HG03469 (cell line): Measurements from ENCODE around the gene PPHLN1.

ENCODE experiments used
- ATAC-seq: cut with Tn5 transposase; IDR thresholded peaks from one replicate; pipeline ENCODE4 v1.9.1; 2021; ENCODE audit warnings: mild to moderate bottlenecking, moderate library complexity, moderate number of reproducible peaks; ENCODE audit not compliant: unreplicated experiment

Gene PPHLN1

GRCh38 chr12:42474391-42474790 is 148.4 kb downstream of the PPHLN1 start:
- no peak for ATAC-seq

DNA sequence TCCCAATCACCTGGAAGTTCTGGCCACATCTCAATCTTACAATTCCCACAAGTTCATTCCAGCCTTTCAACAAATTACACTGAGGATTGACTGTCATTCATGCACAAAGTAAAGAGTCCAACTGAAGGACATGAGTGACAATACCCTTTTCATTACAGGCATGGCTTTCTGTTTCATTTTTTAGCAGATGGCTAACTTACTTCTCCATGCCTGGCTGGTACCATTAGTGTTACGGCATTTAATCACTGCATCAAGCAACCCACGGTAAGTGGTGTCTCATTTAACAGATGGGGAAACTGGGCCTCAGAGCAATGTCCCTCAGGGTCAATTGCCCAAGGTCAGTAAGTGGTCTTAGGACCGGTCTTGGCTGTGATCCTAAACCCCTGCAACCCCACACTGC is 149.1 kb downstream of the PPHLN1 start:
- ATAC-seq: peak; percentile 31

DNA sequence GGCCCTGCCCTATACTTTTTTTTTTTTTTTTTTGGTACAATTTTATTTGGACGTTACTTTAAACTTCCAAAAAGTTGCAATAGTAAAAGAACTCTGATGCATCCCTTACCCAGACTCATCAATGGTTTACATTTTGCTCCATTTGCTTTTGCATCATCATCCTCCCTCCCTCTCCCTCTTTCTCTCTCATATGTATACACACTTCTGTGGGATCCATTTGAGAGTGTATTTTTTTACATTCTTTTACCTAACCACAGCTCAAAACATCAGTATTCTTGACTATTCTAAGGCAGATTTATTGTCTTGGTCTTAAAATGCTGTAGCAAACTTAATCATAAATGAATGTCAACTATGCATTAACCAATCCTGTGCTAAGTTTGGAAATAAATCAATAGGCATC is 152.0 kb downstream of the PPHLN1 start:
- ATAC-seq: no peak

- no peak for ATAC-seq
Measured at GRCh38 chr12:42481368-42481767, 155.4 kb downstream of the PPHLN1 start.

DNA sequence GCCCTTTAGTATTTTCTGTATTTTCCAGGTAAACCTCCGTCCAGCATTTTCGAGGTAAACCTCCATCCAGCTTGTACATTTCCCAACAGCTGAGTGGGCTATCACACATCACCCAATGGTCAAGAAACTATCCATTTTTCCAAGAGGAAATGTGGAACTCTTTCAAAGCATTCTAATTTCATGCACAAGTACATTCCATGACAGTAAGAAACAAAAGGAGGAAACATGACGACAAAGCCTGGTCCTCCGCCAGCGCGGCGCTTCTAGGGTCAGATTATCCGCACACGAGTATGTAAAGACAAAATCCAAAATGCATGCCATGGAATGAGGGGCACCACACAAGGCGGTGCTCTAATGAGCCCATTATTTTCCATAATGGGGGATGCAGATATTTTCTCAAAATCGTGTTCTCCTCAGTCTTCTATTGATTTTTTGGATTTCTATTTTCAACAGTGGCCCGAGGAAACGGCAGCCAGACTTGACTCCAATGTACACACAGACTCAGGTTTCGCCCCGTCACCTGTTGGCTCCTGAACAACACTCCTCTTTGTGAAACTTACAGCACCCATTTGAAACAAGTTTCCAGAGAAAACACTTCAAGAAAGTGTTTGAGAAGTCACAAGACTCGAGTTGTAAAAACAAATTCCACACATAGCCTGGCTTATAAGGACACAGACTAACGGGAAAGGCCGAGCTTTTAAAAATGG is 156.2 kb downstream of the PPHLN1 start:
- ATAC-seq: no peak

DNA sequence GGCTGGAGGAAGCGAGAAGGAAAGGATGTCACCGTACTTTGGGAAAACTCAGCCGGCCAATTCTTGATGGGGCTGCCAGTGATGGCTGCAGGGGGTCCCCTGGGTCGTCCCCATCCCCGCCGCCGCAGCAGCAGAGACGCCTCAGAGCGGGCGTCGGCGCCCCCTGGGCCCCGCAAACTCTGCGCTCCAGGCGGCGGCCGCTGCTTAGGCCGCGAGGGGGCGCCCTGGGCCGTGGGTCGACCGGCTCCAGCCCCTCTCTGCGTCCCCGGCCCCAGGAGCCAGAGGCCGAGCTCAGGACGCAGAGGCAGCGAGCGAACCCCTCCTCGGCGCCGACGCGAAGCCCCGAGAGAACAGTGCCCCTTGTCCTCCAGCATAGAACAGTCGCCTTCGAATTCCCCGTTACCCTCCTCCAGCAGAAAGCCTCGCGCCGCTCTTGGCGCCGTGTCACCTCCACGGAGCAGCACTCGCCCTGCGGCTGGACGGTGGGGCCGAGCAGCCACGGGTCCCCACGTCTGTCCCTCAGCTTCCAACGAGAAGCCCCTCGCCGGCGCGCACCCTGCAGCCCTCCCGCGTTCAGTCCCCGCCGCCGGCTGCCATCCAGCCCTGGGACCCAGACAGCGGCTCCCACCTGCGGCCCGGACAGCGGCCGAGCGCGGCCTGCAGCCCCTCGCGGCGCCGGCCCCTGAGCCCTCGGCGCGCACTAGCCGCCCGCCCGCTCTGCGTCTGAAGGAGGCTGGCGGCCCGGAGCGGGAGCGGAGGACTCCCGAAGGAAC is 157.0 kb downstream of the PPHLN1 start:
- ATAC-seq: peak; percentile 41

GRCh38 chr12:42483521-42483790 is 157.5 kb downstream of the PPHLN1 start:
- ATAC-seq: peak; percentile 12

DNA sequence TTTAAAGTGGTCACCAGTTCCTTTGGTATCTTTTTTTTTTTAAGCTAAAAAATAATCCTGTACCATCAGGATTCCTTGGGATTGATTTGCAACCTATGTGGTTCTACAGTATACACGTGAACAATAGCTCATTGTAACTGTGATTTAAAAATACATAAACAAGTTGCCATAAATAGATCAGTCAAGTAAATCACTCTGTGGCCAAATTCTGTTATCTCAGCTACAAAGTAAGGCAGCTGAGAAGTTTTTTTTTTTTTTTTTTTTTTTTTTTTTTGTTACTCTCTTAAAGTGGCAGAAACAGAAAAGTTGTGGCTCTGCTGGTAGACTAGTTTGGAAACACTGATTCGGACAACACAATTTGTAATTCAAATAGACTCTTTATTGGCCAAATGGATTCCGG is 159.0 kb downstream of the PPHLN1 start:
- ATAC-seq: no peak

DNA sequence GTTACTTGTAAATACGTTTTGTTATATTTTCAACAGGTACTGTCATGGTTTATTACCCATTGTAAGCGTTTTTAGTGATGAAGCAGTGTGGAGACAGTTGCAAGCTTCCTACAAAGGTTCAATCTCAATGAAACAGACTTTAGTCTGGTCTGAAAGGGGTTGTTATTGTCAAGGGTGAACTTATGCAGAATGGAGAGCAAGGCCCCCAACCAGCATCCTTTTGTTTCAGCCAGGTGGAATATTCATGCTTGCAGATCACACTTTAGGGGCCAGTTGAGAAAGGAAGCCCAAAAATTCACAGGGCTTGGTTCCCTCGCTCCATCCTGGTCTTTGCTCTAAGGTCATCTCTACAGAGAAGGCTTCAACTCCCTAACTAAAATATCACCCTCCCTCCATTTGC is 159.9 kb downstream of the PPHLN1 start:
- no peak for ATAC-seq

GRCh38 chr12:42486407-42486806 is 160.4 kb downstream of the PPHLN1 start:
- ATAC-seq: no peak

DNA sequence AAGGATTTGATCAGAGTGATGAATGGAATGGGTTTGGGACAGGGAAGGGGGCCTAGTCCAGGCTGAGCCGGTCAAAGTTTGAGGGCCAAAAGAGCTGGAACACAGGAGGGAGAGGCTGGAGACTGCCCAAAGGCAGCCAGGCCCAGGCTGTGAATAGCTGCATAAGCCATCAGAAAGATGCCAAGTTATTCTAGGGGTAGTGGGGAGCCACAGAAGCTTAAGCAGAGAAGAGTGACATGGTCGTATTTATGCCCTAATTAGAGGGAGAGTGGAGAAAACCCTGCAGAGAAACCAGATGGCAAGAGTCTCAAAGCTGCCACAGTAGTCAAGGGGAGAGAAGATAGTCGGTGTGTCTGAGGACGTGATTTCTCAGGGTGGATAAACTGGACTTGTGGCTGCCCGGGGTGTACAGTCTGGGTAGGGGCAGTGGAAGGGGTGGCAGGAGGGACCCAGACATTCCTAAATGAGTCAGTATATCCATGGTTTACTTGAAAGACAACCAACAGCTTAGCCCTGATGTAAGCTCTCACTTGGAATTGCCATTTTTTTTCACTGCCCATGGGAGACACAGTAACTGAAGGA is 164.4 kb downstream of the PPHLN1 start:
- no peak for ATAC-seq
